Measurements from ENCODE around the gene BTNL2.
A peak's percentile ranks its signal among the peaks of the same experiment; 100 is the strongest.

BTNL2 gene

GRCh38 chr6:32424589-32425300 is 17.8 kb upstream of the BTNL2 start:
- H3K27me3 ChIP-seq (ENCODE audit: insufficient read depth, poor library complexity, severe bottlenecking), result peaks cover 13% of the 10 kb centered on the region
- TF ChIP-seq SPI1 (IDR thresholded peaks at IDR 0.05; ENCODE audit: borderline replicate concordance, low read depth), result no peak
- TF ChIP-seq, protein P1, sequence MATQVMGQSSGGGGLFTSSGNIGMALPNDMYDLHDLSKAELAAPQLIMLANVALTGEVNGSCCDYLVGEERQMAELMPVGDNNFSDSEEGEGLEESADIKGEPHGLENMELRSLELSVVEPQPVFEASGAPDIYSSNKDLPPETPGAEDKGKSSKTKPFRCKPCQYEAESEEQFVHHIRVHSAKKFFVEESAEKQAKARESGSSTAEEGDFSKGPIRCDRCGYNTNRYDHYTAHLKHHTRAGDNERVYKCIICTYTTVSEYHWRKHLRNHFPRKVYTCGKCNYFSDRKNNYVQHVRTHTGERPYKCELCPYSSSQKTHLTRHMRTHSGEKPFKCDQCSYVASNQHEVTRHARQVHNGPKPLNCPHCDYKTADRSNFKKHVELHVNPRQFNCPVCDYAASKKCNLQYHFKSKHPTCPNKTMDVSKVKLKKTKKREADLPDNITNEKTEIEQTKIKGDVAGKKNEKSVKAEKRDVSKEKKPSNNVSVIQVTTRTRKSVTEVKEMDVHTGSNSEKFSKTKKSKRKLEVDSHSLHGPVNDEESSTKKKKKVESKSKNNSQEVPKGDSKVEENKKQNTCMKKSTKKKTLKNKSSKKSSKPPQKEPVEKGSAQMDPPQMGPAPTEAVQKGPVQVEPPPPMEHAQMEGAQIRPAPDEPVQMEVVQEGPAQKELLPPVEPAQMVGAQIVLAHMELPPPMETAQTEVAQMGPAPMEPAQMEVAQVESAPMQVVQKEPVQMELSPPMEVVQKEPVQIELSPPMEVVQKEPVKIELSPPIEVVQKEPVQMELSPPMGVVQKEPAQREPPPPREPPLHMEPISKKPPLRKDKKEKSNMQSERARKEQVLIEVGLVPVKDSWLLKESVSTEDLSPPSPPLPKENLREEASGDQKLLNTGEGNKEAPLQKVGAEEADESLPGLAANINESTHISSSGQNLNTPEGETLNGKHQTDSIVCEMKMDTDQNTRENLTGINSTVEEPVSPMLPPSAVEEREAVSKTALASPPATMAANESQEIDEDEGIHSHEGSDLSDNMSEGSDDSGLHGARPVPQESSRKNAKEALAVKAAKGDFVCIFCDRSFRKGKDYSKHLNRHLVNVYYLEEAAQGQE (IDR thresholded peaks at IDR 0.05; ENCODE audit: insufficient replicate concordance, low read depth), result no peak
- no peak for TF ChIP-seq GABPA (IDR thresholded peaks at IDR 0.05; ENCODE audit: low read depth)
- no peak for TF ChIP-seq POLR2AphosphoS5 (IDR thresholded peaks at IDR 0.05; ENCODE audit: low read depth)
- TF ChIP-seq CTCF (IDR thresholded peaks at IDR 0.05; ENCODE audit: insufficient read depth, low read length), result no peak
- H3K4me3 ChIP-seq (replicated peaks; ENCODE audit: insufficient read depth, low read length), result no peak overlapping the region
- DNase-seq (ENCODE audit: low read depth in 1 of 2, low spot score in 1 of 2), result no peak
- no peak overlapping the region for H3K27ac ChIP-seq (replicated peaks)

- no peak overlapping the region for H3K27ac ChIP-seq (replicated peaks)
- TF ChIP-seq, protein P1 (IDR thresholded peaks at IDR 0.05; ENCODE audit: insufficient replicate concordance, low read depth), result no peak
- TF ChIP-seq CTCF (IDR thresholded peaks at IDR 0.05; ENCODE audit: insufficient read depth, low read length), result no peak
- TF ChIP-seq POLR2AphosphoS5 (IDR thresholded peaks at IDR 0.05; ENCODE audit: low read depth), result no peak
- no peak for TF ChIP-seq GABPA (IDR thresholded peaks at IDR 0.05; ENCODE audit: low read depth)
- TF ChIP-seq SPI1 (IDR thresholded peaks at IDR 0.05; ENCODE audit: borderline replicate concordance, low read depth), result no peak
- no peak overlapping the region for H3K4me3 ChIP-seq (replicated peaks; ENCODE audit: insufficient read depth, low read length)
- peaks cover 18% of the 10 kb centered on the region for H3K27me3 ChIP-seq (ENCODE audit: insufficient read depth, poor library complexity, severe bottlenecking)
- no peak for DNase-seq (ENCODE audit: low read depth in 1 of 2, low spot score in 1 of 2)
Observed at GRCh38 chr6:32416036-32416435, 9.1 kb upstream of the BTNL2 start.

GRCh38 chr6:32415521-32416019 is 8.6 kb upstream of the BTNL2 start:
- TF ChIP-seq CTCF (IDR thresholded peaks at IDR 0.05; ENCODE audit: insufficient read depth, low read length) (peak; percentile 98), GABPA (IDR thresholded peaks at IDR 0.05; ENCODE audit: low read depth) (no peak)
- Histone ChIP-seq H3K27ac (replicated peaks) (no peak overlapping the region), H3K27me3 (ENCODE audit: insufficient read depth, poor library complexity, severe bottlenecking) (peaks cover 18% of the 10 kb centered on the region), H3K4me3 (replicated peaks; ENCODE audit: insufficient read depth, low read length) (no peak overlapping the region)
- peak; percentile 28 to 67 for DNase-seq (ENCODE audit: low read depth in 1 of 2, low spot score in 1 of 2)
